Heart right ventricle (tissue), 16 donors: ENCODE measurements around the gene RAI1. TPM values are rescaled to one million over a fixed set of nuclear protein-coding genes. Genes with fewer than 3 reads are reported as not detected.

Source experiments
- ATAC-seq, 8 donors: fragments of 200-7000 bp; cut with Tn5 transposase; one replicate each; pipeline ENCODE4 v1.9.1; 2020; ENCODE audit warnings: mild to moderate bottlenecking in 8 of 8, moderate library complexity in 8 of 8, moderate number of reproducible peaks in 1 of 8
- DNase-seq, 2 donors: peaks; one replicate each; pipeline ENCODE4 v3.0.0-alpha.2; 2020
- H3K27ac ChIP-seq, 10 donors: fragments of 200-600 bp; sonication (generic) in 2 of 10; one replicate each; pipeline versions ENCODE4 v1.5.0 to v1.8.0; 2020 to 2022; ENCODE audit warnings: mild to moderate bottlenecking in 3 of 10
- H3K27me3 ChIP-seq, 7 donors: fragments of 200-600 bp; one replicate each; pipeline ENCODE4 v1.8.0; 2021 to 2022; ENCODE audit warnings: mild to moderate bottlenecking in 2 of 7
- H3K36me3 ChIP-seq, 9 donors: fragments of 200-600 bp; sonication (generic) in 1 of 9; one replicate each; pipeline versions ENCODE4 v1.5.0 to v1.8.0; 2020 to 2022; ENCODE audit warnings: mild to moderate bottlenecking in 2 of 9
- H3K4me1 ChIP-seq, 9 donors: fragments of 200-600 bp; sonication (generic) in 1 of 9; one replicate each; pipeline versions ENCODE4 v1.5.0 to v1.8.0; 2020 to 2022; ENCODE audit warnings: mild to moderate bottlenecking in 4 of 9
- H3K4me3 ChIP-seq, 10 donors: fragments of 200-600 bp; sonication (generic) in 2 of 10; one replicate each; pipeline versions ENCODE4 v1.5.0 to v1.8.0; 2020 to 2022; ENCODE audit warnings: mild to moderate bottlenecking in 7 of 10, moderate library complexity in 2 of 10
- H3K9me3 ChIP-seq, 11 donors: fragments of 200-600 bp in 10 of 11; sonication (generic) in 2 of 11; one replicate each; pipeline versions ENCODE4 v1.5.0 to v1.8.0; 2013 to 2022; ENCODE audit warnings: mild to moderate bottlenecking in 2 of 11, control low read depth in 1 of 11, moderate library complexity in 1 of 11
- WGBS, 2 donors: extraction: QIAGEN DNeasy Blood & Tissue Kit; methylation state at CpG; one replicate each; pipeline ENCODE4 v1.1.7; 2013; ENCODE audit warnings: inconsistent platforms in 1 of 2; 5-methylcytosine and 5-hydroxymethylcytosine counted together
- intact Hi-C, 10 donors: fragments of 100-400 bp; cut with DNase I; formaldehyde crosslinking; loops; one replicate each; pipeline versions ENCODE4 v1.11.1 to v1.14.2; 2022
- polyA plus RNA-seq, 2 donors: library from polyadenylated mRNA; stranded (reverse); fragments of 200-250 nt; gene quantifications; one replicate each; pipeline ENCODE4 v1.2.3, GENCODE V29; 2013
- total RNA-seq, 10 donors: library from RNA; stranded (reverse); fragmentation: NEBNext Ultra II Directional in 3 of 10; extraction: Animal tissue kit (Norgen Biotek cat#: 25700) in 3 of 10; gene quantifications; one replicate each; pipeline versions ENCODE4 v1.2.1 to v1.2.4, GENCODE V29; 2021 to 2023
- TF ChIP-seq, protein P1 (sequence below), 9 donors: fragments of 200-600 bp; sonication (generic) in 2 of 9; IDR thresholded peaks; one replicate each; pipeline versions ENCODE4 v1.5.0 to v1.8.0; 2021 to 2022; ENCODE audit warnings: antibody characterized with exemption in 9 of 9, mild to moderate bottlenecking in 5 of 9, moderate library complexity in 1 of 9
- donor health status: Arrhythmogenic right ventricular cardiomyopathy.
- donor health status: ischemic (EF 13 %, LVEDD 7.1; RV severe dilation, severe dysfunction).
- donor health status: healthy with polysubstance abuse.
- donor health status: DM: no; HTN: yes; CAD: no.
- donor health status: DM: no; HTN: no; CAD: no.
- donor health status: ischemic (EF 25% LVEDD 6.9; RV normal size, moderate dysfunction).
- donor health status: ischemic (EF 25% LVEDD 5.7; RV mildly dilated, moderate dysfunction).
- donor health status: healthy.
- donor health status: DM: yes; HTN: yes; CAD: no.
- donor health status: Ischemic cardiomyopathy.
- donor health status: ischemic (EF 35%, LVEDD 5.7; RV mildly dilated, moderate dysfunction).
- donor health status: nonischemic (EF 11% LVEDD 7.7; RV severe dilation, severe dysfunction).
- donor health status: DM: yes; HTN: yes; CAD: no.
- donor health status: PGD.
- donor health status: ischemic (EF 29% LVEDD 5.4; RV normal size, mild dysfunction).
- donor health status: nonischemic (EF 23%, LVEDD 6.1; RV moderate dilation, normal function).

RAI1 gene
- total and polyA plus RNA-seq, 12 donors, result 13.8 to 32.0 (median 19.8) TPM

DNA sequence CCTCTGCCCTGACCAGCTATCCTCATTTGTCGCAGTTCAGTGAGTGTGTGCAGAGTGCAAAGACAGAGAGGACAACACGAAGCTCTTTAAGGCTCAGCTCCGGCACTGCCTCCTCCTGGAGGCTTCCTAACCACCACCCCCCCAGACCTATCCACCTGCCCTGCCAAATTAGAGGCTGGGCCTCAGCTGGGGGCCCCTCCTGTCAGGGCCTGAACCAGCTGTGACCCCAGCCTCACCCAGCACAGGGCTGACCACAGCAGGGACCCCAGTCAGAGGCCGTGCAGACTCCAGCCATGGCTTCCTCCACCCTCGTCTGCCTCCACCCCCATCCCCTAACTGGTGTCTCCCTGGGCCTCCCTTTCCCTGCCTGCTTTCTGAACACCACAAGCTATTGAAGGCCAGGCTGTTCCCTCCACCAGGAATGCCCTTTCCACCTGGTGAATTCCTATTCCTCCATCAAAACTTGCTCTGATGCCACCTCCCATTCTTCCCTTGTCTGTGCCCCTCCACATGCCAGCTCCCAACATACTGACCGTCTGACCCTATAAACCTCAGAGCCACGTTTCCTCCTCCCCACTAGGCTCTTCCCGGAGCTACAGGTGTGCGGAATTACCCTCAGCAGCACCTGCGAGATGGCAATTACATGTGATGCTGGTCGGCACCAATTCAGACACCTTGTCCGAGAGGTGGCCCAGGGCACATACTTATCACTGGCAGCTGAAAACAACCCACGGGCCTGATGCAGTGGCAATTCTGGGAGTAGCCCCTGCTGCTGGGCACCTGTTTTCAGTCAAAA, 146.8 kb downstream of the RAI1 start:
- DNase-seq, result no peak
- Histone ChIP-seq H3K36me3 (peaks cover 0 to 30% (median 0%) of the 10 kb centered on the region in 9 donors), H3K27ac (no peak overlapping the region), H3K4me3 (no peak overlapping the region), H3K9me3 (no peaks in the 10 kb centered on the region), H3K4me1 (peaks cover 28 to 72% (median 51%) of the 10 kb centered on the region in 9 donors), H3K27me3 (no peaks in the 10 kb centered on the region)
- TF ChIP-seq, protein P1, sequence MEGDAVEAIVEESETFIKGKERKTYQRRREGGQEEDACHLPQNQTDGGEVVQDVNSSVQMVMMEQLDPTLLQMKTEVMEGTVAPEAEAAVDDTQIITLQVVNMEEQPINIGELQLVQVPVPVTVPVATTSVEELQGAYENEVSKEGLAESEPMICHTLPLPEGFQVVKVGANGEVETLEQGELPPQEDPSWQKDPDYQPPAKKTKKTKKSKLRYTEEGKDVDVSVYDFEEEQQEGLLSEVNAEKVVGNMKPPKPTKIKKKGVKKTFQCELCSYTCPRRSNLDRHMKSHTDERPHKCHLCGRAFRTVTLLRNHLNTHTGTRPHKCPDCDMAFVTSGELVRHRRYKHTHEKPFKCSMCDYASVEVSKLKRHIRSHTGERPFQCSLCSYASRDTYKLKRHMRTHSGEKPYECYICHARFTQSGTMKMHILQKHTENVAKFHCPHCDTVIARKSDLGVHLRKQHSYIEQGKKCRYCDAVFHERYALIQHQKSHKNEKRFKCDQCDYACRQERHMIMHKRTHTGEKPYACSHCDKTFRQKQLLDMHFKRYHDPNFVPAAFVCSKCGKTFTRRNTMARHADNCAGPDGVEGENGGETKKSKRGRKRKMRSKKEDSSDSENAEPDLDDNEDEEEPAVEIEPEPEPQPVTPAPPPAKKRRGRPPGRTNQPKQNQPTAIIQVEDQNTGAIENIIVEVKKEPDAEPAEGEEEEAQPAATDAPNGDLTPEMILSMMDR (IDR thresholded peaks at IDR 0.05), result no peak
- intact Hi-C loops, result loop anchor here in 2 of 10 donors (10.0 kb wide), 1 partner anchor 207 kb away; the partner anchor contains the start of genes ATPAF2 (in 2 of the 2) and GID4 (in 2 of the 2)
- 87% methylated on average over 13 of the region's 13 CpGs for WGBS, 2 donors
- ATAC-seq, result no peak

DNA sequence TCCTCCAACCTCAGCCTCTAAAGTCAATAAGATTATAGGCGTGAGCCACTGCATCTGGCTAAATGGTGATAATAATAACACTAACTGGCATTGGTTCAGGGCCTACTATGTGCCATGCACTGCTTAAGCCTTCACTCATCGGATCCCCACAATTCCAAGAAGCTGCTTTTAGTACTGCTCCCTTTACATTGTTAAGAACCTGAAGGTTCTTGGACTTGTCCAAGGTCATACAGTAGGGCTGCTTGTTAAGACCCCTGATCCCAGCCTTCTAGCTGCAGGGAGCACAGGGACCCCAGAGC, 149.0 kb downstream of the RAI1 start:
- 87 to 94% methylated on average over 2 of the region's 2 CpGs for WGBS, 2 donors
- Histone ChIP-seq H3K27me3 (no peaks in the 10 kb centered on the region), H3K9me3 (no peaks in the 10 kb centered on the region), H3K27ac (peak overlapping the region in 2 of 10 donors; percentile 68 to 74), H3K4me3 (no peak overlapping the region), H3K36me3 (peaks cover 0 to 30% (median 0%) of the 10 kb centered on the region in 9 donors), H3K4me1 (peaks cover 18 to 72% (median 42%) of the 10 kb centered on the region in 9 donors)
- ATAC-seq (no peak), DNase-seq (no peak)
- intact Hi-C loops, result no loop called here
- TF ChIP-seq, protein P1 (IDR thresholded peaks at IDR 0.05), result no peak

DNA sequence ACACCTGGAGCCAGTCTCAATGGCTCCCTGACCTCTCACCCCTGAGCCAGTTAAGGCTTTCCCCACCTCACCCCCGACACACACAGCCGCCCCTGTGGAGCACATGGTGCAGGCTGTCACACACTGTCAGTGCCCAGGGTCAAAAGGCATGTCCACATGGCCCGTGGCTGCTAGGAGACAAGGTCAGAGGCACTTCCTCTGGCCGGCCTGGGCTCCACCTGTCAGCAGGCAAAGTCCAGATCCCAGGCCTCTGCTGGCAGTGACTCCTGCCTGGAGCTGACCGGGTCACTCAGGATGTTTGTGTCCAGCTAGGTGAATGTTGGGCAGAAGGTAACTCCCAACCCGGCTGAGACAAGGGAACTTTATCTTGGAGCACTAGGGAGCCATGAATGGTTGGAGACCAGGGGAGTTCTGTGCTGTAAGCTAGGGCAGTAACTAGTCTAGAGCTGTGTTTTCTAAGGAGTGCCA, 149.5 kb downstream of the RAI1 start:
- H3K27ac ChIP-seq, result peak overlapping the region in 4 of 10 donors; percentile 17 to 74 (median 64)
- TF ChIP-seq, protein P1 (IDR thresholded peaks at IDR 0.05), result no peak
- ATAC-seq, result peak in 3 of 8 donors; percentile 1 to 9 (median 5)

DNA sequence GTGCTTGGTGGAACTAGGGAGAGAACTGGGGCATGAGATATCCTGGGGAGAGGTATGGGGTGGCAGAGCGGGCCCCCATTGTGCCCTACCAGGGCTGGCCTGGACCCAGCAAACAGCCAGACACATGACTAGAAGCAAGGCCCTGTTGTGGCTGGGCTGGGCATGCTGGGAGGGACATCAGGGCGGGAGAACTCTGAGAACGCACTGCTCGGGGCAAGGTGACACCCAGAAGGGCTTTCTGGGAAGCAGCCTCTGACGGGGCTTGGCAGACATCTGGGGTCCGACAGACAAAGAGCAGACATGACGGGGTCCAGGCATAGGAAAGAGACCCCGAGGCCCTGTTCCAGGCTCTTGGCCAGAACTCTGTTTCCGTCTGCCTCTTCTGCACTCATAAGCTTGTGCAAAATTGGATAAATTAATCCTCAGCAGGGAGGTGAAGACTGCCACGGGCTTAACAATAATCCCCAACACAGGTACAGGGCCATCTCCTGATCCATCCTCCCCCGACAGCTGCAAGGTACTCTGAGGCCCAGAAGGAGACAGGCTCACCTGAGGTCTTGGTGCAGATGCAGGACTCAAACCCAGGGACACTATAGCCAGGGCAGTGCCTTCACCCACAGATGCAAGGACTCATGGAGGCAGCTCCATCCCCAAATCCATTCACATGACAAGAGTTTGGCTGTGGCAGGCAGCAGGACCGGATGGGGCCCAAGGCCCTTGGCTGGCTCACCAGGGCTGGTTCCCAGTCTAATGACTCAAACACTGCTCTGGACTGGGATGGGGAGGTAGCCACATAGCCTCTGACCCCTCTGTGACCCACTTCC, 150.2 kb downstream of the RAI1 start:
- H3K4me1 ChIP-seq, result peaks cover 19 to 68% (median 38%) of the 10 kb centered on the region in 9 donors
- H3K4me3 ChIP-seq, result no peak overlapping the region
- ATAC-seq (peak in 5 of 8 donors; percentile 19 to 45 (median 30)), DNase-seq (no peak)
- H3K27ac ChIP-seq, result peak overlapping the region in 6 of 10 donors; percentile 17 to 74 (median 48)
- intact Hi-C loops, result no loop called here
- peaks cover 0 to 30% (median 0%) of the 10 kb centered on the region in 9 donors for H3K36me3 ChIP-seq
- H3K27me3 ChIP-seq, result no peaks in the 10 kb centered on the region
- no peaks in the 10 kb centered on the region for H3K9me3 ChIP-seq
- TF ChIP-seq, protein P1 (IDR thresholded peaks at IDR 0.05), result no peak
- 40 to 57% methylated on average over 12 of the region's 12 CpGs for WGBS, 2 donors

More for the DNA sequence above, 149.5 kb downstream of the RAI1 start:
- no peaks in the 10 kb centered on the region for H3K9me3 ChIP-seq
- no peak for DNase-seq
- intact Hi-C loops, result no loop called here
- H3K4me3 ChIP-seq, result no peak overlapping the region
- WGBS, 2 donors, result 31 to 45% methylated on average over 6 of the region's 6 CpGs
- H3K4me1 ChIP-seq, result peaks cover 18 to 72% (median 42%) of the 10 kb centered on the region in 9 donors
- H3K27me3 ChIP-seq, result no peaks in the 10 kb centered on the region
- H3K36me3 ChIP-seq, result peaks cover 0 to 30% (median 0%) of the 10 kb centered on the region in 9 donors
